HG02970 (cell line): Measurements from ENCODE around the gene ACAA1.

ENCODE experiments used
- ATAC-seq: cut with Tn5 transposase; IDR thresholded peaks from one replicate; pipeline ENCODE4 v1.9.1; 2021; ENCODE audit warnings: mild to moderate bottlenecking, moderate library complexity, moderate number of reproducible peaks; ENCODE audit not compliant: unreplicated experiment, low FRiP score

The ACAA1 gene

DNA sequence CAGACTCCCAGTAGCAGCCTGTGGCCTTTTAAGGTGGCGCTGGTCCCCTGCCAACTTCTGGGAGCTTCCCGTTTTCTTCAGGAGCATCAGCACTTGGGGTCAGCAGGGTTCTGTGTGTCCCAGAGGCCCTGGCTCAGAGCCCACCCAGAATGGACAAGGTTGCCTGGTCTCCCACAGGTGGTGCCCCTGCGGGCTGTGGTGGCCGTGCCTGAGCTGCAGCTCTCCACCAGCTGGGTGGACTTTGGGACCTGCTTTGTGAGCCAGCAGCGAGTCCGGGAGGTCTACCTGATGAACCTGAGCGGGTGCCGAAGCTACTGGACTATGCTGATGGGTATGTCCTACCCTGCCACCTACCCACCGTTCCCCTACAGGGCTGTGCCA lies 15.5 kb downstream of the ACAA1 start:
- no peak for ATAC-seq

DNA sequence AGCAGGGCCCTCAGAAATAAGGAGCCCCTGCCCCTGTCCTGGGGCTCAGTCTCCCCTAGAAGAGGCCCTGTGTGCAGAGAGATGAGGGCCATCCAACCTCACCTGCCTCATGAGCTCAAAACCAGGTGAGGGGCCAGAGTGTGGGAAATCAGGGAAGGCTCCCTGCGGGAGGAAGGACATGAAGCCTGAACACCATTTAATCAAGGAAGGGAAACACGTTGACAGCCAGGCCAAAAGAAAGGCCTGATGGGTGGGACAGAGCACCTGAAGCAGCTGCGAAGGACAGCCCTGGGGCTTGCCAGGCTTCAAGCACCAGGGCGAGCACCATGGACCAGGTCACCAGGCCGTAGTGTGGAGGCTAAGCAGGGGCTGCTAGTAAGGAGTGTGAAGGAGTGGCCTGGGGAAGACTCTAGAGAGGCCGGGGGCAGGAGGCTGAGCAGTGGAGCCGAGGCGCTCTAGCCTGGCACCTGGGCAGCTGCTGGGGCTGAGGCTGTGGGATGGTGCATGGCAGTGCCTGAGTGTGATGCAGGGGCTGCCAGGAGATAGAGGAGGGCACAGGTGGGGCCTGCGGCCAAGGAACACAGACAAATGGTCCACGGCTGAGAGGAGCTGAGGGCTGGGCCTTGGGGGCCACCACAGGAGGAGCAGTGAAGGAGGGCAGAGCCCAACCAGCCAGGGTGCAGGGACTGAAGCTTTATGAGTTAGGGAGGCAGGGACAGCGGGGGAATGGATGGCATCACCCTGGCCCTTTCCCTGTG lies 16.1 kb downstream of the ACAA1 start:
- no peak for ATAC-seq

DNA sequence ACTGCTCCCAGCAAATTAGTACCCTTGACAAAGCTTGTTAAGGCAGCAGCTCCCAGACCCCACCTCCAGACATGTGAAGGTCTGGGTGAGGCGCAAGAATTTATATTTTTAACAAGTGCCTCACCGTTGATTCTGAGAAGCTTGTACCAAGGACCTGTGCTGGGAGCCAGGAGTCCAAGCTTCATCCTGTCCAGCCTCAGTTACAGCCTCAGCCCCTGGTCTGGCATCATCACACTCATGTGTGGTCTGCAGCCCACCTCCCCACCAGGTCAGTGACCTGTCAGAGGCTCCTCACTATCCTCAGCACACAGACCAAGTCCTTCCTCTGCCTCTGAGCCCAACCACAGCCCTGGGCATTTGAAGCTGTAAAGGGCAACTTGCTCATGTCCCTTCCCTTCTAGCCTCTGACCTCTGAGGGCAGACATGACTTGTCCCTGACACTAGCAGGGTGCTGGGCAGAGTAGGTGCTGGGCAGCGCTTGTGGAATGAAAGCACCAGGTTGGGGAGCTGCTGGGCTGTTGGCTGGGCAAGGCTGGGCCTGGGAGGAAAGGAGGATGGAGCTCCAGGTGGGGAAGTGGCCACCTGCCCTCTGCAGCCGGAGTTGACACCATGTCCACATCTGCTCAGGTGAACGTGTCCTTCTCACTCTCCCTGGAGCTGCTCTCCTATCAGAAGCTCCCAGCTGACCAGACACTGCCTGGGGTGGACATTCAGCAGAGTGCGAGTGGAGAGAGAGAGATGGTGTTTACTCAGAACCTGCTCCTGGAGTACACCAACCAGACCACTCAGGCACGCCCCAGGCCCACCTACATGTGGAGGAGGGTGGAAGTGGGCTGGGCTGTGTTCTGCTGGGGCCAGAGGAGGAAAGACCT lies 16.9 kb downstream of the ACAA1 start:
- no peak for ATAC-seq

DNA sequence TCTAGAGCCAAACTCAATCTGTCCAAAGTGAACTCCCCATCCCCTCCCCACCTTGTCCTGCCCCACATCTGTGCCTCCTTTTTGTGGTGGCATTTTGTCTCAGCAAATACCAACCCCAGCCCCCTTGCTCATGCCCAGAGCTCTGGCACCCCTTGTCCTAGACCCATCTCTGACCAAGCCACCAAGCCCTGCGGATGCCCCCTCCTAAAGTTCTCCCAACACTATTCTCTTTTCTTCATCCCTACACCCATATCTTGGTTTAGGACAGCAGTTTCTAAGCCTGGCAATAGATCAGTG lies 17.7 kb downstream of the ACAA1 start:
- no peak for ATAC-seq

DNA sequence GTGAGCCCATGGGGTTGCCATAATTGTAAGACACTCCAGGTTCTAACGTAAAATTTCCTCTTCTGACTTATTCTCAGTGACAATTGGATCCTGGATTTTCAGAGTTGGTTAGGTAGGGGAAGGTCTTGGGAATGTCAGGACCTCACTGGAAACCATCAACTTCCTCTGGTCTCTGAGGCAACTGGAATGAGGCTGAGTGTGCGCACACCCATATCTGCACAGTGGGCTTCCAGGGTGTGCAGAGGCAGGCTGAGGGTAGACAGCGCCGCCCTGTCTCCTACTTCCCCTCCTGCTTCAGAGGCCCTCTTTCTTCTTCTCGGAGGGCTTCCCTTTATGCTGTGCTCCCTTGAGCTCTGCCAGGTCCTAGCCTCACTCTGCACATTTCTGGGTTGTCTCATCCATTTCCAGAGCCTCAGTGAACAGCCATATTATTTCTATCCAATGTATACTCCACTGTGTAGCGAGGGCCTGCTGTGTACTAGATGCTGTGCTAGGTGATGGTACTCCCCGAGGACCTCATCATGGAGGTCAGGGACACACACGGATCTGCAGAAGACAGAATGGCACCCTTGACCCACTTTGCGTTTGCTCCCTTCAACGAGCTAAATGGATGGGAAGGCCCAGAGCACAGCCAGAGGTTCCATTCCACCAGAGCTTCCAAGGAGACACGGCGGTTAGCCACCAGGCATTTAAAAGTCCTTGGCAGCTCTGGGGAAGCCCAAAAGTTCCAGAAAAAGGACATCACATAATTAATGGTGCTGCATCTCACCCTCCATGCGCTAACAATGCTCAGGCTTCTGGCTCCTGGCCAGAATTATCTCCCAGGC lies 18.3 kb downstream of the ACAA1 start:
- no peak for ATAC-seq

DNA sequence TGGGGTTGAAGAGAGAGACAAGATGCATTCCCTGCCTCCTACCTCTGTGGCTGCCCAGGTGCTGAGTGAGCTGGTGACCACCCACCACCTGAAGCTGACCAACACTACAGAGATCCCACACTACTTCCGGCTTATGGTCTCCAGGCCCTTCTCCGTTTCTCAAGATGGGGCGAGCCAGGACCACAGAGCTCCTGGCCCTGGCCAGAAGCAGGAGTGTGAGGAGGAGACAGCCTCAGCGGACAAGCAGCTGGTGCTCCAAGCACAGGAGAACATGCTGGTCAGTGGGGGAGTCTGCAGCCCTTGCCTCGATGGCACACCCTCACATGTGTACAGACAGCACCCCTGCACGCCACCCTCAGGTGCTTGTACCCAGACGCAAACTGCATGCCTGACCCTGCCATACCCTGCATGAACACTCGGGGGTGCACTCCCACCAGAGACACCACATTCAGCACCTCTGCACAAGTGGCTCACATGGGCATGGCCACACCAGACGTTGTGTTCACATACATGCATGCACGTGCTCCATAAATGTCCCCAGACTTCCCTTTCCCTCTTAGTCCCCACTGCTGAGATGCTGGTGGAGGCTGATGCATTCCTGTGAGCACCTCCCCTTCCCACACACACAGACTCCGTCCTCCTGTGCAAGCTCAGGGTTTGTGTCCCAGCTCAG lies 19.0 kb downstream of the ACAA1 start:
- ATAC-seq = no peak

DNA sequence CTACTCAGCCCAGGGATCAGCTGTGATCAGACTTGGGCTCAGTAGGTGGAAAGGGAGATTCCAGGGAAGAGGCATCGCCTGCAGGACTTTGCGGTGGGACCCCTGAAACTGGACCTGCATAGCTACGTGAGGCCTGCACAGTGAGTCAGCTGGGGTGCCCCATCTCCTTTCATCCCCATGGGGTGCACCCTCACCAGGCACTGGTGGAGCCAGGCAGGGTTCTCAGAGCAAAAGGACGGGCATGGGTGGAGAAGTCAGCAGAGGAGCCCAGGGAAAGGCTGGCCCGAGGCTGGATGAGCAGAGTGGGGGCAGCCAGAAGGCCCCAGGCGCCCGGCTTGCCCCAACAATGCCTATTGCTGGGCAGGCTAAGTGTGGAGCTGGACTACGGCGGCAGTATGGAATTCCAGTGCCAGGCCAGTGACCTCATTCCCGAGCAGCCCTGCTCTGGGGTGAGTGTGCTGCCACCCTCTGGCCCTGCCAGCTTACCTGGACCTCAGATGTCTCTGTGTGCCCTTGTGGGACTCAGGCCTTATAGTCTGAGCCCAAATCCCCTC lies 19.7 kb downstream of the ACAA1 start:
- no peak for ATAC-seq

DNA sequence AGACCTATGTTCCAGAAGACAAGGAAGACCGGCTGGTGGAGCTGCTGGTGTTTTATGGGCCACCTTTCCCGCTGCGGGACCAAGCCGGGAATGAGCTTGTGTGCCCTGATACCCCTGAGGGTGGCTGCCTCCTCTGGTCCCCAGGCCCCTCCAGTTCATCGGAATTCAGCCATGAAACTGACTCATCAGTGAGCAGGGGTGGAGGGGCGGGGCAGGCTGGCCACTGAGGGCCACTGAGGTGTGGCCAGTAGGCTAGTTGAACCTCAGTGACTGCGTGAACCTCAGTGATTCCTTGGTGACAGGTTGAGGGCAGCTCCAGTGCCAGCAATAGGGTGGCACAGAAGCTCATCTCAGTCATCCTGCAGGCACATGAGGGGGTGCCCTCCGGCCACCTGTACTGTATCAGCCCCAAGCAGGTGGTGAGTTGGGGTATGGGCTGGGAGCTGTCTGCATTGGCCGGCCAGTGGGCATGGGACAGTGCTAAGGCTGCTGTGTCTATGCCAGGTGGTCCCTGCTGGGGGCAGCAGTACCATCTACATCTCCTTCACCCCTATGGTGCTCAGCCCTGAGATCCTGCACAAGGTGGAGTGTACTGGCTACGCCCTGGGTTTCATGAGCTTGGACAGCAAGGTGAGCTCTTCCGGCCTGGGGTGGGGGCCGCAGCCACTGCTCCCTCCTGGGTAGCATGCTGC lies 20.3 kb downstream of the ACAA1 start:
- ATAC-seq = no peak

DNA sequence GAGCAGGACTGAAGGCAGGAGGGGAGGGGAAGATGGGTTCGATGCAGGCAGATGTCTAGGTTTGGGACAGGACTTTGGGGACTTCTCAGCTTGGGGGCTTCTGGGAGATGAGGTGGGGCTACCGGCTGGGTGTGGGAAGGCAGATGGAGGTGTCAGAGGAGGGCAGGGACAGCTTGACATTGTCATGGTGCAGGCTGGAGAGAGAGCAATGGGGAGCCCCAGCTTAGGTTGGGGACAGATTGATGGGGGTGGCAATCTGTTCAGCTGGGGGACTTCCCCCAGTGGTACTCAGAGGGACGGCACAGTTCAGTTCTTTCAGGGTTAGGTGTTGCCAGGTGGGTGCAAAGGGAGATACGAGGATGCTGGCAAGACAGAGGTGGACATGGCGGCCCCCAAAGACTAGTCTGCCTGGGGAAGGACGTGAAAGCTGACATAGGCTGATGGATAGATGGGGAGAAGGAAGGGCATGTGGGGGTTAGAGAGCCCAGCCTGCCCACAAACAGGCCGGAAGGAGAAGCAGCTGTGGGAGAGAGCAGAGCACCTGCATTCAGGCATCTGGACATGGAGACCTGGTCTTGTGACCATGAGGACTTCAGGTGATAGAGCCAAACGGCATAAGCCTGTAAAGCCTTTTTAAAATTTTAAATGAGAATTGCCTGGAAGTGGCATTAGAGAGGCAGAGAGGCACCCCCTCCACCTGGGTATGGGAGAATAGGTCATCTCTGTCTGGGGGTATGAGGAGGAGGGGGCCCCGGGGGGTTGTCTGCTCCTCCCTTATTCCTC lies 21.1 kb downstream of the ACAA1 start:
- no peak for ATAC-seq

DNA sequence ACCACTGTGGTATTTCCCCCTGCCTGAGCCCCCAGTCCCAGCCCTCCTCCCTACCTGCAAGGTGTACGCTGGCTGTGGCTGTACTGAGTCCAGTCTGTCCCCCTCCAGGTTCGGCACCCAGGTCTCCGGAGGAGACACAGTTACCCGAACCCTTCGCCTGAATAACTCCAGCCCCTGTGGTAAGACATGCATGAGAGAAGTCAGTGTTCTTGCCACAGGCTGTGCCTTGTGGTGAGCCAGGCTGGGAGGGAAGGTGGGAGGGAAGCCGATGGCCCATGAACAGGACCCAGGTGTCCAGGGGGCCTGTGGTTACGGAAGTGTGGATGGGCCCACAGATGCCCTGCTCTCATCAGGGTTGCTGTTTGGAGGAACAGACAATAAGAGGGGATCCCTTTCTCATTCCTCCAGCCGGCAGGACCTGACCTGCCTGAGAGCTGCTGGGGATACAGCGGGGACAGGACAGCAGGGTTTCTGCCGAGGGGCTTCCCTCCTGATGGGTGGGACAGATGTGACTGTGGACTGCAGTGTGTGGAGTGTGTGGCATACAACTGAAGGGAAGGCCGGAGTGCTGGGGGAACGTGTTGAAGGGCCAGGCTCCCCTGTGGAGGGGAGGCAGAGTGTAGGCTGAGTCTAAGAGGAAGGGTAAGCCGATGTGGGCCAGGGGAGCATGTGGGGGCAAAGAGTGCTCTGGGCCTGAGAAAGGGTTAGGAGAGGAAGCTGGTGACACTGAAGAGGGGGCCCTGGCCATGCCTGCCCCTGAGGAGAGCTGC lies 21.9 kb downstream of the ACAA1 start:
- ATAC-seq = no peak

DNA sequence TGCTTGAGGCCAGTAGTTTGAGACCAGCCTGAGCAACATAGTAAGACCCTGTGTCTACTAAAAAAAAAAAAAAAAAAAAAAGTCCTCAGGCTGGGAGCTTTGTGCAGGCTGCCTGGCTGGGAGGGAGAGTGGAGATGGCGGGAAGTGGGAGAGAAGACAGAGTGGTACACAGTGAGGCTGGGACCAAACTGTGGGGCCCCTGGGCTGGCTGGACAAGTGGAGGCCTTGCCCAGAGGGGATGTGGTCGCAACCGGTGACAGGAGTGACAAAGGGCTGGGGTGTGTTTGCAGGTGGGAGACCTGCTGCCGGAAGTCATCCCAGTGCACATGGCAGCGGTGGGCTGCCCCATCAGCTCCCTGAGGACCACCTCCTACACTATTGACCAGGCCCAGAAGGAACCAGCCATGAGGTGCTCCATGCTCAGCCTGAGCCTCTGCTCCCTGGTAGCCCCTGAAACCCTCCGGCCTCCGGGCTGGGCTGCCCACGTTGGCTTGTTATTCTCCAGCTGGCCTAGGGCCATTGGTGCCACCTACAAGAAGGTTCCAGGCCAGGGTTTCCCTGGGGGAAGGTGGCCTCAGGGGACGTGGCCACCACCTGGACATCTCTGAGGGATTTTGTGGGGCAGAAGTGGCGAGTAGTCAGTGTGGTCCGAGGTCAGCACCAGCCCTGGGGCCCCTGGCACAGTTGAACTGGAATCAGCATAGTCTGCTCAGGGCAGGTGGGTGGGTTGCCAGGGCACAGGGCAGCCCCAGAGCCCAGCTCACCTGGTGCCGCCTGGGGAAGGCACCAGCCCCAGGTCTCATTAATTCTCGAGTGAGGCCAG lies 22.7 kb downstream of the ACAA1 start:
- no peak for ATAC-seq

DNA sequence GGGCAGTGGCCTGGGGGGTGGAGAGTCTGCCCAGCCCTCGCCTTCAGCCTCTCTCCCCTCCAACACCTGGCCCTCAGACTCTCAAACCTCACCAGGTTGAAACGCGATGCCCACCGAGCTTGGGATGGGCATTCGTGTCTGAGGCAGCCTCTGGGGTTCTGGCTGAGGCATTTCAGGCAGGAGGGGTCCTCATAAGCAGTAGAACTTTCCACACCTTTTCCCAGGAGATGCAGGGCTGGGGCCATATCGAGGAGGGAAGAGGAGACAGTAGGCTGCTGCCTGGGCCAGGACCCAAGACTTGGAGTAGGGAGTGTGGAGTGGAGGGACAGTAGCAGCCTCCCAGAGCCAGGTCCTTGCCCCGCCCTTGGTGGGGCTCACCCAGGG lies 24.6 kb downstream of the ACAA1 start:
- ATAC-seq = no peak

DNA sequence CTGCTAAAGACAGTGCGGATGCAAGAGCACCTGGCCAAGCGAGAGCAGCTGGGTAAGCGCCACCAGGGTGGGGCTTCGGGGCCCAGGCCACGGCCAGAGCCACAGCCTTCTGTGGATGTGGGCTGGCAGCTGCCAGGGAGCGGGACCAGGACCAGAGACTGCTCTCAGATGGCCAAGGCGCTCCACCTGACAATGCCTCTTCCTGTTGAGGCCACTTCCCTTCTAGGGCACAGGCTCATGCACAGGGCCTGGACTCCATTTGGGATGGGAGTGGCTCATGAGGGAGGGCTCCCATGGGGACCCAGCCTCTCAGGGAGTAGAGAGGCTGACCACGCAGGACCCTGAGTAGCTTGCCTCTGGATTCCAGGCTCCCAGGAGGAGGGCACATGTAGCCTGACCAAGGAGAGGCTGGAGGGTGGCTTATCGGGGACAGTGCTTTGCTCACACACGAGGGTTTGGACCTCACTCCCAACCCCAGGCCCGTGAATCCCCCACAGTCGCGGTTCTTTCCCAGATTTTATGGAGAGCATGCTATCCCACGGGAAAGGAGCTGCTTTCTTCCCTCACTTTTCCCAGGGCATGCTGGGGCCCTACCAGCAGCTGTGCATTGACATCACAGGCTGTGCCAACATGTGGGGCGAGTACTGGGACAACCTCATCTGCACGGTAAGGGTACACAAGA lies 25.1 kb downstream of the ACAA1 start:
- no peak for ATAC-seq

DNA sequence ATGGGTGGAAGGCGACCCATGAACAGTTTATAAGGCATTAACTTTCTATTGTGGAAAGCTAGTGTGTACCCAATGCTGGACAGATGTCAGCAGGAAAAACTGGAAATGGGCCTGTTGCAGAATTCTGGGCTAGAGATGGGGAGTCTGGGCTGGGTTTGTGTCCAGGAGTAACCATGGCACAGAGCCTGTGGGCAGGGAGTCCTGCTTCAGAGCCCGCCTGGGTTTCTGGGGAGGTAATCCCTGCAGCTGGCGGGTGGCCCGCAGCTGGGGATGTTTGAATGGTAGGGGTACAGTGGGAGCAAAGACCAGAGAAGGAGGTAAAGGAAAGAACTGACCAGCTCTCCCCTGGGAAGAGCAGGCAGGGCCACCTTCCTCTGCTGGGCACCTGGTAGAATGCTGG lies 25.7 kb downstream of the ACAA1 start:
- no peak for ATAC-seq

DNA sequence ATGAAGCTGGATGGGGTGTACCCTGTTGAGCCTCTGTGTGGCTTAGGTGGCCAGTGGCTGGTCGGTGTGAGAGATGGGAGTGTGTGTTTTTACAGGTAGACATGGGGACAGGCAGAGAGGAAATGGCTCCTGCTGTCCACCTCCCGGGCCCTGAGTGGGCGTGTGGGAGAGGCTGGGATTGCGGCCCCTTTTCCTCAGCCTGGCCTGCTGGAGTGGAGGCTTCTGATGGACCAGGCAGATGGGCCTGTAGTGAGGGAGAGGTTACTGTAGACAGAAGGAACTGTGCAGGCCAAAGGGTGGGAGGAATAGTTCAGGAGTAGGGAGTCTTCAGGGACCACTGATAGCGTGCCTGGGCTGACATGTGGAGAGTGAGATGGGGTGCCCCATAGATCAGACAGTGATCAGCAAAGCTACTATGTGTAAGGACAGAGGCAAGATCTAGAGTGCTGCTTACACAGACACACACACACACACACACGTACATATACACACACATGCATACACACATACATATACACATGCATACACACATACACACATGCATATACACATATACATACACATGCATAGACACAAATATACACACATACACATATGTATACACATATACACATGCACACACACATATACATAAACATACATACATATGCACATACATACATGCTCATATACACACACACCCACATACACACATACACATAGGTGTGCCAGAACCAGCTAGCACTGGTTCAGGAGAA lies 26.4 kb downstream of the ACAA1 start:
- no peak for ATAC-seq

DNA sequence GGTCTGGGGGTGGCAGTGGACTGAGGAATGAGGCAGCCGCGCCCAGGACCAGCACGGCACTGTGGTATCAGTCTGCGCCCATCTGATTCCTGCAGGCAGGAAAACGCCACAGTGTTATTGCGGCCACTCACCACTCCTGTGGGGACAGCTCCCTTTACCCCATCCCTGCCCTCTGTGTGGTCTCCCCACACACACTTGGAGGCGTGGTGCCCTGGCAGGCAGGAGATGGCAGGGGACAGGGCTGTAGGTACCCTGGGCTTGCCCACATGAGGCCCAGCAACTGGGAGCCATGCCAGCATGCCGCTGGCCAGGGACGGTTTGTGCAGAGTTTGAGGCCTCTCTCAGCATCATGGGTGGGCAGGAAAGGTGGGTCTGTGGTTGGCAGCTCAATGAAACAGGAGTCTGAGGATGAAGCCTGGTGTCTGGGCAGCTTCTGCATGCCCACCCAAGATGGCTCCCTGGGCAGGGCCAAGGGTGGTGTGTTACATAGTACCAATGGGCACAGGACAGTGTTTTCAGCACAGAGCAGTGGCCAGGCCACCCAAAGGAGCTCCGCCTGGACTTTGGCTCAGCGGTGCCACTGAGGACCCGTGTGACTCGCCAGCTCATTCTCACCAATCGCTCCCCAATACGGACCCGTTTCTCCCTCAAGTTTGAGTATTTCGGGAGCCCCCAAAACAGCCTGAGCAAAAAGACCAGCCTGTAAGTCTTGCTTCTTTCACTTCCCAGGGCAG lies 27.2 kb downstream of the ACAA1 start:
- no peak for ATAC-seq
